Measurements from ENCODE around the gene SLC16A10.

- TF ChIP-seq REST (IDR thresholded peaks at IDR 0.05; ENCODE audit: insufficient read depth in 1 of 2, low read depth in 2 of 2, low read length in 2 of 2): no peak
- no peak for TF ChIP-seq POLR2AphosphoS5 (IDR thresholded peaks at IDR 0.05; ENCODE audit: low read depth, low read length)
- TF ChIP-seq SIN3A (IDR thresholded peaks at IDR 0.05; ENCODE audit: borderline replicate concordance, insufficient read depth, low read length): no peak
Measured at GRCh38 chr6:111176038-111176759, 88.9 kb downstream of the SLC16A10 start.
